Lower leg skin (tissue), 3 donors: Measurements from ENCODE around the gene OLFML3.

Source experiments
- CTCF ChIP-seq, 3 donors: fragments of 450-650 bp; IDR thresholded peaks; one replicate each; pipeline ENCODE4 v1.5.1; 2016; ENCODE audit warnings: antibody characterized with exemption in 3 of 3, mild to moderate bottlenecking in 3 of 3, moderate library complexity in 2 of 3
- POLR2A ChIP-seq, 2 donors: fragments of 450-650 bp; IDR thresholded peaks; one replicate each; pipeline ENCODE4 v1.6.1; 2016 to 2017; ENCODE audit warnings: antibody characterized with exemption in 2 of 2, mild to moderate bottlenecking in 1 of 2, moderate library complexity in 1 of 2

DNA sequence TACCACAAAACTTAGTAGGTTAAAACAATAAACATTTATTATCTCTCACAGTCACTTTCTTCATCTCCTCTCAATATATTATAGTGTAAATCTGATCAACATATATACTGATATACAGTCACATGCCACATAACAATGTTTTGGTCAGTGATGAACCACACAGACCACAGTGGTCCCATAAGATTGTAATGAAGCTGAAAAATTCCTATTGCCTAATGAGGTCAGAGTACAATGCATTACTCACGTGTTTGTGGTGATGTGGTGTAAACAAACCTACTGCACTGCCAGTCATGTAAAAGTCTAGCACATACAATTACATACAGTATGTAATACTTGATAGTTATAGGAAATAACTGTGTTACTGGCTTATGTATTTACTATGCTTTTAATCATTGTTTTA lies 30.1 kb downstream of the OLFML3 start:
- TF ChIP-seq CTCF (IDR thresholded peaks at IDR 0.05): no peak
- no peak for TF ChIP-seq POLR2A (IDR thresholded peaks at IDR 0.05)
